GM12878 (cell line): Measurements from ENCODE around the gene SEMA3D. TPM values are rescaled to one million over a fixed set of nuclear protein-coding genes. Genes with fewer than 3 reads are reported as not detected.

Source experiments
- ATAC-seq: fragments of 200-7000 bp; cut with Tn5 transposase; 3 replicates; pipeline ENCODE4 v1.9.1; 2020; ENCODE audit warnings: mild to moderate bottlenecking, moderate library complexity
- BruUV-seq: library from RNA; stranded (reverse); fragments of 400-500 nt; replicated peaks from 2 replicates; lab custom pipeline; 2021; lab: Mats Ljungman, UMichigan
- CTCF ChIA-PET: fragments of 300-600 bp; sonication (Branson Sonifier 250); formaldehyde crosslinking; extraction: SDS; loops from one replicate; lab custom pipeline; 2021; ENCODE audit warnings: inconsistent platforms; lab: Yijun Ruan, JAX
- POLR2A ChIA-PET: fragments of 350-600 bp; formaldehyde crosslinking; extraction: SDS; loops from one replicate; lab custom pipeline; 2021; ENCODE audit warnings: inconsistent platforms; lab: Charles Lee
- RAD21 ChIA-PET: fragments of 300-600 bp; sonication (Branson Sonifier 250); formaldehyde crosslinking; loops from one replicate; lab custom pipeline; 2023; ENCODE audit warnings: antibody characterized with exemption; ENCODE audit not compliant: unreplicated experiment; lab: Charles Lee
- SMC1A ChIA-PET: fragments of 300-600 bp; sonication (Branson Sonifier 250); formaldehyde crosslinking; loops from one replicate; lab custom pipeline; 2023; ENCODE audit not compliant: unreplicated experiment, uncharacterized antibody; lab: Charles Lee
- DNase-seq: peaks from one replicate; pipeline ENCODE4 v3.0.0-alpha.2; 2011; ENCODE audit warnings: low read depth, low spot score
- FAIRE-seq: peaks from 3 replicates; lab custom pipeline; 2011; peaks lifted over from hg19 to GRCh38; lab: Jason Lieb, UNC
- H2AFZ ChIP-seq: 2 replicates; pipeline ENCODE4 v1.6.0; 2011; ENCODE audit warnings: low read depth, low read length, control low read depth; ENCODE audit not compliant: control insufficient read depth
- H3K27ac ChIP-seq: 2 replicates; pipeline ENCODE4 v1.5.1; 2011; ENCODE audit warnings: control low read depth; ENCODE audit not compliant: control insufficient read depth, insufficient read depth
- H3K27me3 ChIP-seq, 2 experiments: replicated peaks in 1 of 2; 2 replicates each; pipeline versions ENCODE4 v1.6.0 to v1.6.1; 2011; ENCODE audit warnings: low read length in 1 of 2; ENCODE audit not compliant: control insufficient read depth in 2 of 2, insufficient read depth in 2 of 2
- H3K36me3 ChIP-seq, 2 experiments: 2 replicates each; pipeline ENCODE4 v1.5.1; 2011; ENCODE audit warnings: low read length in 1 of 2; ENCODE audit not compliant: control insufficient read depth in 2 of 2, insufficient read depth in 2 of 2
- H3K4me1 ChIP-seq: 2 replicates; pipeline ENCODE4 v1.6.1; 2011; ENCODE audit warnings: mild to moderate bottlenecking, low read length, moderate library complexity, mixed read lengths; ENCODE audit not compliant: control insufficient read depth, insufficient read depth
- H3K4me2 ChIP-seq: 2 replicates; pipeline ENCODE4 v1.6.0; 2011; ENCODE audit warnings: control low read depth; ENCODE audit not compliant: control insufficient read depth, insufficient read depth
- H3K4me3 ChIP-seq: fragments of 200-600 bp; sonication (generic); 2 replicates; pipeline ENCODE4 v1.5.1; 2016
- H3K79me2 ChIP-seq: 2 replicates; pipeline ENCODE4 v1.6.0; 2011; ENCODE audit warnings: low read length; ENCODE audit not compliant: control insufficient read depth, insufficient read depth
- H3K9ac ChIP-seq: 2 replicates; pipeline ENCODE4 v1.8.0; 2011; ENCODE audit warnings: low read length, control low read depth, mixed read lengths; ENCODE audit not compliant: control insufficient read depth, insufficient read depth
- H3K9me3 ChIP-seq: replicated peaks from 3 replicates; pipeline ENCODE4 v1.5.1; 2011; ENCODE audit warnings: mild to moderate bottlenecking, low read length; ENCODE audit not compliant: control insufficient read depth, insufficient read depth
- H4K20me1 ChIP-seq: 2 replicates; pipeline ENCODE4 v1.6.0; 2011; ENCODE audit not compliant: control insufficient read depth, insufficient read depth
- ASH2L ChIP-seq: fragments of 300-600, 200-600 bp; sonication (generic); IDR thresholded peaks from 2 replicates; pipeline ENCODE4 v1.6.1; 2017; ENCODE audit warnings: low read depth, mild to moderate bottlenecking, borderline replicate concordance
- ATF7 ChIP-seq: fragments of 450-650 bp; IDR thresholded peaks from 2 replicates; pipeline ENCODE4 v1.6.1; 2016; ENCODE audit warnings: low read depth, mild to moderate bottlenecking
- BCL11A ChIP-seq: IDR thresholded peaks from 2 replicates; pipeline ENCODE4 v1.6.1; 2011; ENCODE audit warnings: low read depth, low read length
- CHD2 ChIP-seq: IDR thresholded peaks from 2 replicates; pipeline ENCODE4 v1.6.1; 2011; ENCODE audit warnings: low read depth, low read length, improper control_type of control experiment, borderline replicate concordance
- FOXK2 ChIP-seq: fragments of 450-650 bp; IDR thresholded peaks from 2 replicates; pipeline ENCODE4 v1.6.1; 2017; ENCODE audit warnings: mild to moderate bottlenecking, moderate library complexity
- IRF5 ChIP-seq: fragments of 450-650 bp; IDR thresholded peaks from 2 replicates; pipeline ENCODE4 v1.6.1; 2017; ENCODE audit warnings: borderline replicate concordance
- NFIC ChIP-seq: IDR thresholded peaks from 2 replicates; pipeline ENCODE4 v1.6.1; 2012; ENCODE audit warnings: low read depth, mild to moderate bottlenecking, inconsistent platforms, low read length, moderate library complexity
- NFXL1 ChIP-seq: fragments of 450-650 bp; IDR thresholded peaks from 2 replicates; pipeline ENCODE4 v1.6.1; 2017; ENCODE audit warnings: antibody characterized with exemption, mild to moderate bottlenecking, borderline replicate concordance
- NFYB ChIP-seq: IDR thresholded peaks from 2 replicates; pipeline ENCODE4 v1.6.1; 2011; ENCODE audit warnings: low read depth, mild to moderate bottlenecking, low read length, improper control_type of control experiment, moderate library complexity; ENCODE audit not compliant: insufficient read depth
- NR2F1 ChIP-seq: fragments of 450-650 bp; conservative IDR thresholded peaks from 2 replicates; pipeline ENCODE4 v1.6.1; 2017; ENCODE audit warnings: mild to moderate bottlenecking
- RBBP5 ChIP-seq: fragments of 200-600 bp; sonication (generic); conservative IDR thresholded peaks from 2 replicates; pipeline ENCODE4 v1.6.1; 2016
- SIN3A ChIP-seq: IDR thresholded peaks from 2 replicates; pipeline ENCODE4 v1.6.1; 2012; ENCODE audit warnings: low read depth, low read length, improper control_type of control experiment
- TCF12 ChIP-seq: IDR thresholded peaks from 2 replicates; pipeline ENCODE4 v1.6.1; 2011; ENCODE audit warnings: low read depth, mild to moderate bottlenecking, low read length
- TCF7 ChIP-seq: IDR thresholded peaks from 2 replicates; pipeline ENCODE4 v1.6.1; 2014; ENCODE audit warnings: antibody characterized with exemption, borderline replicate concordance
- ZSCAN29 ChIP-seq: fragments of 450-650 bp; IDR thresholded peaks from 2 replicates; pipeline ENCODE4 v1.6.1; 2017; ENCODE audit warnings: mild to moderate bottlenecking, moderate library complexity
- WGBS: methylation state at CpG from one replicate; pipeline ENCODE4 v1.1.6; 2016; ENCODE audit warnings: low lambda C conversion rate; ENCODE audit not compliant: insufficient replicate concordance, insufficient coverage; ENCODE audit errors: missing lambda C conversion rate; 5-methylcytosine and 5-hydroxymethylcytosine counted together
- in situ Hi-C: fragments of 300-500 bp; cut with MboI; formaldehyde crosslinking; loops from 9 replicates; pipeline ENCODE4 v1.14.3; 2018; ENCODE audit warnings: mixed read lengths
- intact Hi-C: fragments of 100-400 bp; cut with micrococcal nuclease; formaldehyde crosslinking; loops from one replicate; pipeline ENCODE4 v1.14.2; 2022; ENCODE audit not compliant: unreplicated experiment
- polyA plus RNA-seq, 11 experiments: library from polyadenylated mRNA; depleted of rRNA in 4 of 11; unstranded in 6 of 11; stranded (reverse) in 5 of 11; fragments of >200 nt; fragmentation: Nextera tagmentation in 4 of 11; fragmentation: Illumina TruSeq in 1 of 11; extraction: Ambion mirVana in 4 of 11; extraction: Trizol in 1 of 11; gene quantifications; 1 replicate in 1 of 11; 2 replicates in 10 of 11; pipeline versions ENCODE4 v1.2.1 to v1.2.3, GENCODE V29; 2011 to 2016; ENCODE audit warnings: inconsistent platforms in 2 of 11, missing spikeins in 2 of 11, low read depth in 1 of 11
- total RNA-seq, 4 experiments: library from RNA; depleted of rRNA in 3 of 4; stranded (reverse); fragments of >200 nt in 3 of 4; fragmentation: Illumina TruSeq in 1 of 4; extraction: Trizol in 1 of 4; gene quantifications; 2 replicates each; pipeline versions ENCODE4 v1.2.1 to v1.2.3, GENCODE V29; 2013 to 2021
- TF ChIP-seq, protein P1 (sequence below): fragments of 450-650 bp; IDR thresholded peaks from 2 replicates; pipeline ENCODE4 v1.6.1; 2017; ENCODE audit warnings: low read depth, mild to moderate bottlenecking, moderate library complexity
- TF ChIP-seq, protein P2 (sequence below): fragments of 450-650 bp; IDR thresholded peaks from 2 replicates; pipeline ENCODE4 v1.6.1; 2016; ENCODE audit warnings: mild to moderate bottlenecking
- TF ChIP-seq, protein P3 (sequence below): fragments of 450-650 bp; IDR thresholded peaks from 2 replicates; pipeline ENCODE4 v1.6.1; 2014; ENCODE audit warnings: mild to moderate bottlenecking

Gene SEMA3D
- total and polyA plus RNA-seq, 10 of the 15 experiments (the other 5 are each of a cell fraction or from before 2014, with no cell fraction given), result 0.04 TPM; not detected in 9

DNA sequence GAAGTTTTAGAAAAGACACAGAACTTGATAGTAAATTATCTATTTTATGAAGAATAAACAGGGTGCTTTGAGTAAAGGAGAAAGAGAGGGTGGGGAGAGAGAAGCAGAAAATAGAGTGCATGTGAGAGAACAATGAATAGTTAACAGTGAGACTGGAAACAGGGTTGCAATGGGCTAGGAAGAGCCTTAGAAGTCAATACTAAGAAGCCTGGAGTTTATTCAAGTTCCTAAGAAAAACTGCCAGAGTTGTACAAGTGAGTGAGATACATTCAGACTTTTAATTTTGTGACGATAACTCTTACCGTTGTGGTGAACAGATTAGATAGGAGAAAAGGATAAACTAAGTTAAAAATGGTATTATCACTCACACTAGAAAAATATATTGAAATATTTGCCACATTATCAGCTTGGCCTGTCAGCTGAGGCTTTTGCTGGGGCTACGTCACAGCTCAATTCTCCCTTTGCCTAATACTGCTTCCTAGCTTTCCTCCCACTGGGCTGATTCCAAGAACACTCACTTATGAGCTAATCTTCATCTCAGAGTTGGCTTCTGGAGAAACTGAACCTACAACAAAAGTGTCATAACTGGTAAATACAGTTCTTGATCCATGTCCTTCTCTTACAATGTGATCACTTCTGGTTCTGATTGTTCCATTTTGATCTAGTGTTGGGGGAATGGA is 92.7 kb downstream of the SEMA3D start:
- in situ Hi-C loops, result no loop called here
- RAD21 ChIA-PET, result no interaction called here
- no peaks in the 10 kb centered on the region for H3K36me3 ChIP-seq
- H3K79me2 ChIP-seq, result no peaks in the 10 kb centered on the region
- BruUV-seq, result no TSS peak
- H3K9ac ChIP-seq, result no peak overlapping the region
- H3K4me3 ChIP-seq, result no peak overlapping the region
- H3K27ac ChIP-seq, result no peak overlapping the region
- intact Hi-C loops, result no loop called here
- TF ChIP-seq IRF5 (no peak), ZSCAN29 (no peak), RBBP5 (no peak), TCF7 (no peak), NR2F1 (no peak), NFXL1 (no peak), NFIC (no peak), BCL11A (no peak), ATF7 (no peak), FOXK2 (no peak), TCF12 (no peak), CHD2 (no peak), ASH2L (no peak), NFYB (no peak), SIN3A (no peak)
- TF ChIP-seq, protein P1, sequence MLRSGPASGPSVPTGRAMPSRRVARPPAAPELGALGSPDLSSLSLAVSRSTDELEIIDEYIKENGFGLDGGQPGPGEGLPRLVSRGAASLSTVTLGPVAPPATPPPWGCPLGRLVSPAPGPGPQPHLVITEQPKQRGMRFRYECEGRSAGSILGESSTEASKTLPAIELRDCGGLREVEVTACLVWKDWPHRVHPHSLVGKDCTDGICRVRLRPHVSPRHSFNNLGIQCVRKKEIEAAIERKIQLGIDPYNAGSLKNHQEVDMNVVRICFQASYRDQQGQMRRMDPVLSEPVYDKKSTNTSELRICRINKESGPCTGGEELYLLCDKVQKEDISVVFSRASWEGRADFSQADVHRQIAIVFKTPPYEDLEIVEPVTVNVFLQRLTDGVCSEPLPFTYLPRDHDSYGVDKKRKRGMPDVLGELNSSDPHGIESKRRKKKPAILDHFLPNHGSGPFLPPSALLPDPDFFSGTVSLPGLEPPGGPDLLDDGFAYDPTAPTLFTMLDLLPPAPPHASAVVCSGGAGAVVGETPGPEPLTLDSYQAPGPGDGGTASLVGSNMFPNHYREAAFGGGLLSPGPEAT, result no peak
- TF ChIP-seq, protein P2, sequence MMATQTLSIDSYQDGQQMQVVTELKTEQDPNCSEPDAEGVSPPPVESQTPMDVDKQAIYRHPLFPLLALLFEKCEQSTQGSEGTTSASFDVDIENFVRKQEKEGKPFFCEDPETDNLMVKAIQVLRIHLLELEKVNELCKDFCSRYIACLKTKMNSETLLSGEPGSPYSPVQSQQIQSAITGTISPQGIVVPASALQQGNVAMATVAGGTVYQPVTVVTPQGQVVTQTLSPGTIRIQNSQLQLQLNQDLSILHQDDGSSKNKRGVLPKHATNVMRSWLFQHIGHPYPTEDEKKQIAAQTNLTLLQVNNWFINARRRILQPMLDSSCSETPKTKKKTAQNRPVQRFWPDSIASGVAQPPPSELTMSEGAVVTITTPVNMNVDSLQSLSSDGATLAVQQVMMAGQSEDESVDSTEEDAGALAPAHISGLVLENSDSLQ, result no peak
- TF ChIP-seq, protein P3, sequence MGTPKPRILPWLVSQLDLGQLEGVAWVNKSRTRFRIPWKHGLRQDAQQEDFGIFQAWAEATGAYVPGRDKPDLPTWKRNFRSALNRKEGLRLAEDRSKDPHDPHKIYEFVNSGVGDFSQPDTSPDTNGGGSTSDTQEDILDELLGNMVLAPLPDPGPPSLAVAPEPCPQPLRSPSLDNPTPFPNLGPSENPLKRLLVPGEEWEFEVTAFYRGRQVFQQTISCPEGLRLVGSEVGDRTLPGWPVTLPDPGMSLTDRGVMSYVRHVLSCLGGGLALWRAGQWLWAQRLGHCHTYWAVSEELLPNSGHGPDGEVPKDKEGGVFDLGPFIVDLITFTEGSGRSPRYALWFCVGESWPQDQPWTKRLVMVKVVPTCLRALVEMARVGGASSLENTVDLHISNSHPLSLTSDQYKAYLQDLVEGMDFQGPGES, result no peak
- H3K4me2 ChIP-seq, result no peak overlapping the region
- WGBS, result 22% methylated on average over 3 of the region's 3 CpGs
- FAIRE-seq, result no peak
- no peaks in the 10 kb centered on the region for H3K9me3 ChIP-seq
- CTCF ChIA-PET, result no interaction called here
- ATAC-seq, result no peak
- no peak for DNase-seq
- SMC1A ChIA-PET, result interaction anchor here (1.5 kb wide), 1 partner anchor 19 kb away, joined by 3 read pairs; no protein-coding TSS in a partner anchor
- POLR2A ChIA-PET, result no interaction called here
- no peaks in the 10 kb centered on the region for H3K27me3 ChIP-seq
- H2AFZ ChIP-seq, result no peak overlapping the region
- no peaks in the 10 kb centered on the region for H3K4me1 ChIP-seq
- H4K20me1 ChIP-seq, result no peaks in the 10 kb centered on the region
